Heart left ventricle (tissue), 16 donors: ENCODE results near the gene TCTN3. TPM values are rescaled to one million over a fixed set of nuclear protein-coding genes. Genes with fewer than 3 reads are reported as not detected.
"Not testable (repeated sequence)": the region's sequence is repeated elsewhere in the genome, so short reads cannot be mapped to it uniquely, and the experiment has no call there.

Source experiments
- ATAC-seq, 4 donors: fragments of 200-7000 bp; cut with Tn5 transposase; one replicate each; pipeline ENCODE4 v1.9.1; 2020 to 2022; ENCODE audit warnings: moderate library complexity in 4 of 4, mild to moderate bottlenecking in 3 of 4, moderate number of reproducible peaks in 1 of 4
- DNase-seq, 5 donors: peaks; one replicate each; pipeline ENCODE4 v3.0.0-alpha.2; 2020
- H3K27ac ChIP-seq, 12 donors: fragments of 200-600 bp; sonication (generic) in 4 of 12; one replicate each; pipeline versions ENCODE4 v1.5.0 to v1.8.0; 2016 to 2022; ENCODE audit warnings: mild to moderate bottlenecking in 2 of 12
- H3K27me3 ChIP-seq, 9 donors: fragments of 200-600 bp; sonication (generic) in 2 of 9; one replicate each; pipeline versions ENCODE4 v1.5.1 to v1.8.0; 2016 to 2022; ENCODE audit warnings: mild to moderate bottlenecking in 3 of 9
- H3K36me3 ChIP-seq, 9 donors: fragments of 200-600 bp; sonication (generic) in 2 of 9; one replicate each; pipeline versions ENCODE4 v1.5.0 to v1.8.0; 2018 to 2022; ENCODE audit warnings: mild to moderate bottlenecking in 2 of 9
- H3K4me1 ChIP-seq, 12 donors: fragments of 200-600 bp; sonication (generic) in 4 of 12; one replicate each; pipeline versions ENCODE4 v1.5.0 to v1.8.0; 2016 to 2022; ENCODE audit warnings: mild to moderate bottlenecking in 3 of 12
- H3K4me3 ChIP-seq, 12 donors: fragments of 200-600 bp; sonication (generic) in 4 of 12; one replicate each; pipeline versions ENCODE4 v1.5.0 to v1.8.0; 2017 to 2022; ENCODE audit warnings: mild to moderate bottlenecking in 9 of 12, moderate library complexity in 4 of 12
- H3K9me3 ChIP-seq, 12 donors: fragments of 200-600 bp; sonication (generic) in 4 of 12; one replicate each; pipeline versions ENCODE4 v1.5.0 to v1.8.0; 2016 to 2022; ENCODE audit warnings: mild to moderate bottlenecking in 1 of 12
- POLR2A ChIP-seq, 2 donors: fragments of 450-650 bp; IDR thresholded peaks; one replicate each; pipeline ENCODE4 v1.6.1; 2017; ENCODE audit warnings: antibody characterized with exemption in 2 of 2, mild to moderate bottlenecking in 2 of 2, moderate library complexity in 2 of 2
- WGBS, 4 donors: extraction: QIAGEN DNeasy Blood & Tissue Kit in 2 of 4; methylation state at CpG; one replicate each; pipeline versions ENCODE4 v1.1.5 to v1.1.7; 2013 to 2018; 5-methylcytosine and 5-hydroxymethylcytosine counted together
- intact Hi-C, 10 donors: fragments of 100-400 bp; cut with DNase I; formaldehyde crosslinking; loops; one replicate each; pipeline versions ENCODE4 v1.11.1 to v1.14.2; 2022
- polyA plus RNA-seq, 2 donors: library from polyadenylated mRNA; stranded (reverse); fragments of 200-250 nt; gene quantifications; one replicate each; pipeline ENCODE4 v1.2.3, GENCODE V29; 2013
- total RNA-seq, 9 donors: library from RNA; depleted of rRNA in 2 of 9; stranded (reverse); fragments of >200 nt in 2 of 9; fragmentation: NEBNext Ultra II Directional in 3 of 9; extraction: Animal tissue kit (Norgen Biotek cat#: 25700) in 3 of 9; gene quantifications; one replicate each; pipeline versions ENCODE4 v1.1.0 to v1.2.4, GENCODE V29; 2016 to 2023
- TF ChIP-seq, protein P1 (sequence below), 12 donors: fragments of 200-600 bp; sonication (generic) in 4 of 12; IDR thresholded peaks; one replicate each; pipeline versions ENCODE4 v1.5.0 to v1.8.0; 2018 to 2022; ENCODE audit warnings: antibody characterized with exemption in 12 of 12, mild to moderate bottlenecking in 5 of 12
- donor health status: ischemic (EF 13 %, LVEDD 7.1; RV severe dilation, severe dysfunction).
- donor health status: healthy with polysubstance abuse.
- donor health status: DM: no; HTN: yes; CAD: no.
- donor health status: DM: no; HTN: no; CAD: no.
- donor health status: ischemic (EF 25% LVEDD 6.9; RV normal size, moderate dysfunction).
- donor health status: ischemic (EF 25% LVEDD 5.7; RV mildly dilated, moderate dysfunction).
- donor health status: healthy.
- donor health status: DM: yes; HTN: yes; CAD: no.
- donor health status: ischemic (EF 35%, LVEDD 5.7; RV mildly dilated, moderate dysfunction).
- donor health status: nonischemic (EF 11% LVEDD 7.7; RV severe dilation, severe dysfunction).
- donor health status: DM: yes; HTN: yes; CAD: no.
- donor health status: PGD.
- donor health status: ischemic (EF 29% LVEDD 5.4; RV normal size, mild dysfunction).
- donor health status: nonischemic (EF 23%, LVEDD 6.1; RV moderate dilation, normal function).

The TCTN3 gene
- total and polyA plus RNA-seq, 11 donors, result 4.5 to 22.7 (median 12.3) TPM

DNA sequence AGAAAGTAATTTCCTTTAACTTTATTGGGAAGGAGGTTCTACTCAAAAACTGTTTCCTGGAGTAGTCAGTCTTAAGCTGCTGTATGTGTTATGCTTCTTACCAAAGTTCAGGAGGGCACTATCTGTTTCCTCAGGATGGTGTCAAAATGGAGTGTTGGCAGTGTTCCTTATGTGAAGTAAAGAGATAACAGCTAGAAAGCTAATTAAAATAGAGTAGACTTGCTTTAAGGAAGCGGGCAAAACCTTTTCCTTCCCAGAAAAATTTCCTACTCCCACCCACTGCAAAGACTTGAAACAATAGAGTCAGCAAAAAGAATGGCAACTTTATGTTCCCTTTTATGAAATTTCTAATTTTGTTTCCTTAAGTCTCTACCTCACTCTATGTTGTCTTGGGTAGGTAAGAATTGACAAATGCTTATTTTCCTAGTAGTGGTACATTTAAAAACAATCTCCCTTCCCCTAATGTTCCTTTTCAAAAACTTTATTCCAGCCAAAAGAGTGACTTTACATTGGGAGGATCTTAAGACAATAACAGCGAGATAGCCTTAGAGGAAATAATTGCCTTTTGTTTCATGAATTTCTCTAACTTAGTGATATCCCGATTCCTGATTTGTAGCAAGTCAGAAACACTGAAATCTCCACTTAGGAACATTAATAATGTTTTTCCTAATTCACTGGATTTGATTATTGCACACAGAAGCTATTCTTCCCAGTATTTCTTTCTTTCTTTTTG lies 35.8 kb upstream of the TCTN3 start:
- TF ChIP-seq POLR2A (IDR thresholded peaks at IDR 0.05), result no peak
- TF ChIP-seq, protein P1, sequence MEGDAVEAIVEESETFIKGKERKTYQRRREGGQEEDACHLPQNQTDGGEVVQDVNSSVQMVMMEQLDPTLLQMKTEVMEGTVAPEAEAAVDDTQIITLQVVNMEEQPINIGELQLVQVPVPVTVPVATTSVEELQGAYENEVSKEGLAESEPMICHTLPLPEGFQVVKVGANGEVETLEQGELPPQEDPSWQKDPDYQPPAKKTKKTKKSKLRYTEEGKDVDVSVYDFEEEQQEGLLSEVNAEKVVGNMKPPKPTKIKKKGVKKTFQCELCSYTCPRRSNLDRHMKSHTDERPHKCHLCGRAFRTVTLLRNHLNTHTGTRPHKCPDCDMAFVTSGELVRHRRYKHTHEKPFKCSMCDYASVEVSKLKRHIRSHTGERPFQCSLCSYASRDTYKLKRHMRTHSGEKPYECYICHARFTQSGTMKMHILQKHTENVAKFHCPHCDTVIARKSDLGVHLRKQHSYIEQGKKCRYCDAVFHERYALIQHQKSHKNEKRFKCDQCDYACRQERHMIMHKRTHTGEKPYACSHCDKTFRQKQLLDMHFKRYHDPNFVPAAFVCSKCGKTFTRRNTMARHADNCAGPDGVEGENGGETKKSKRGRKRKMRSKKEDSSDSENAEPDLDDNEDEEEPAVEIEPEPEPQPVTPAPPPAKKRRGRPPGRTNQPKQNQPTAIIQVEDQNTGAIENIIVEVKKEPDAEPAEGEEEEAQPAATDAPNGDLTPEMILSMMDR (IDR thresholded peaks at IDR 0.05), result no peak
- intact Hi-C loops, result no loop called here
- no peaks in the 10 kb centered on the region for H3K36me3 ChIP-seq
- H3K27me3 ChIP-seq, result no peaks in the 10 kb centered on the region
- WGBS, 4 donors, result 44 to 58% (median 52%) methylated on average over 3 of the region's 3 CpGs
- H3K9me3 ChIP-seq, result peaks cover 0 to 26% (median 9%) of the 10 kb centered on the region in 12 donors
- peak overlapping the region; percentile 1 to 87 (median 63) for H3K27ac ChIP-seq
- DNase-seq (no peak), ATAC-seq (peak; percentile 42 to 74 (median 66))
- H3K4me3 ChIP-seq, result no peak overlapping the region
- H3K4me1 ChIP-seq, result peaks cover 0 to 29% (median 0%) of the 10 kb centered on the region in 12 donors

DNA sequence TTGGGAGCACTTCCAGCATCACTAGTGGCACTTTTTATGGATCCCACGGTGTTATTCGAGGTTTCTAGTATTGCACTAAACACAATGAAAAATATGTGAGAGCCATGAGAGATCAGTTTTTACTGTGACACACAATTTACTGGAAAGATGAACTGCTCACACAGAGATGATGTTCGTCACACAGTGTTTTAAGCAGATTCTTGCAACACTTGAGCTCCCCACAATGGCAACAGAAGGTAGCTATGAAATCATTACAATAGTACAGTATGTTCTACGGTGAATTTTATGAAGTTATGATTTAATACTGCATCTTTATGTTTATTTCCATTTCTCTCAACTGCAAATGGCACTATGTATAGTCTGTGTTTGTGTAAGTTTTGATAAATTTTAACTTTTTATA lies 34.8 kb upstream of the TCTN3 start:
- TF ChIP-seq POLR2A (IDR thresholded peaks at IDR 0.05), result no peak
- TF ChIP-seq, protein P1 (IDR thresholded peaks at IDR 0.05), result peak in 5 of 12 donors; percentile 11 to 31 (median 15)
- Histone ChIP-seq H3K4me3 (no peak overlapping the region), H3K27me3 (no peaks in the 10 kb centered on the region), H3K4me1 (peaks cover 0 to 29% (median 0%) of the 10 kb centered on the region in 12 donors), H3K27ac (peak overlapping the region in 6 of 12 donors; percentile 50 to 87 (median 58)), H3K9me3 (peaks cover 0 to 25% (median 8%) of the 10 kb centered on the region in 12 donors), H3K36me3 (no peaks in the 10 kb centered on the region)
- WGBS, 4 donors, result 55 to 63% (median 59%) methylated on average over 4 of the region's 4 CpGs
- DNase-seq (no peak), ATAC-seq (peak; percentile 52 to 64 (median 55))
- intact Hi-C loops, result no loop called here

DNA sequence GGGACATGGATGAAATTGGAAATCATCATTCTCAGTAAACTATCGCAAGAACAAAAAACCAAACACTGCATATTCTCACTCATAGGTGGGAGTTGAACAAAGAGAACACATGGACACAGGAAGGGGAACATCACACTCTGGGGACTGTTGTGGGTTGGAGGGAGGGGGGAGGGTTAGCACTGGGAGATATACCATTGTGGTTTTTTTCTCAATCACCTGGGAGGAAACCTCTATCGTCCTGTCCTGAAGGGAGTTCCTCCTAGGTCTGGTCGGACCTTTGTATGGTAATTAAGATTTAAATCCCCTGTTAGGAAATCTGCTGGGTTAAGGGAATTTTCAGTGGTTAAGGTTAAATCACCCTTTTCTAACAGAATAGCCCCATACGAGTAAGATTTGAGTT lies 28.8 kb upstream of the TCTN3 start:
- ATAC-seq, H3K4me1 ChIP-seq, H3K9me3 ChIP-seq, H3K27ac ChIP-seq, H3K4me3 ChIP-seq, intact Hi-C loops, DNase-seq, H3K27me3 ChIP-seq, H3K36me3 ChIP-seq: not testable (repeated sequence)
- 79 to 91% (median 85%) methylated on average over 4 of the region's 4 CpGs for WGBS, 4 donors

DNA sequence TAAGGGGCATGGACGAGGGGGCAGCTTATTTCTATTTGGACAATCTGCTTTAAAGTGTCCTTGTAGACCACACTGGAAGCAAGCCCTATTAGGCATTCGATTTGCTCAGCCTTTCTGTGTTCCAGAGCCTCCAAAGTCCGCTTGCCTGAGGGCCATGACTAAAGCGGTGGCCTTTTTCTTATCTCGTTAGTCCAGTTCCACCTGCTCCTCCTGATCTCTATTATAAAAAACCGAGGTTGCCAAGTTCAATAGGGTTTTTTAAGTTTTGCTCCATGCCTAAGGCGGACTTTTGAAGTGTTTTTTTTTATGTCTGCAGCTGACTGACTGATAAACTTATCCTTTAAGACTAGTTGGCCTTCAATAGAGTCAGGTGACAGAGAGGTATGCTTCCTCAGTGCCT lies 27.0 kb upstream of the TCTN3 start:
- ATAC-seq, H3K9me3 ChIP-seq, DNase-seq, H3K36me3 ChIP-seq, intact Hi-C loops, H3K27ac ChIP-seq, H3K27me3 ChIP-seq, H3K4me3 ChIP-seq: not testable (repeated sequence)
- peaks cover 0 to 12% (median 0%) of the 10 kb centered on the region in 12 donors for H3K4me1 ChIP-seq
- WGBS, 4 donors, result 86 to 91% (median 90%) methylated on average over 7 of the region's 7 CpGs

DNA sequence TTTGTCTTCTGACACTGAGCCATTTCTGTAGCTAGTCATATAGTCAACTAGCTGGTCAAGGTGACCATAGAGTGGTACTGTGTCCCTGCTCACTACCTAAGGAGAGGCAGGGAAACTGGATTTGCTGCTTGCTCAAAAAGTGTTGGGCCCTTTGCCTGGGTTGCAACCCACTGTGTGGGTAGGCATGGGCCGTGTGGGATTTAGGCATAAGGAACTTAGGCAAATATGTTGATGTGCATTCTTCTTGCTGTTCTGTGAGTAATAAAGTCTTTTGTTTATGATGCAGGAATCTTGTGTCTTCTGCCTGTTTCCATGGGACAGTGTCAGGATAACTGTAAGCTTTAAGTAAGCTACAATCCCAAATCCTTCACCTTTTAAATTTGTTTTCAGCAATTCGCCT lies 23.1 kb upstream of the TCTN3 start:
- no peak for DNase-seq
- Histone ChIP-seq H3K27me3 (no peaks in the 10 kb centered on the region), H3K27ac (no peak overlapping the region), H3K4me3 (no peak overlapping the region), H3K9me3 (no peaks in the 10 kb centered on the region), H3K36me3 (no peaks in the 10 kb centered on the region), H3K4me1 (peaks cover 0 to 19% (median 0%) of the 10 kb centered on the region in 12 donors)
- WGBS, 4 donors, result 83 to 93% (median 88%) methylated on average over 2 of the region's 2 CpGs
- no peak for ATAC-seq
- intact Hi-C loops, result no loop called here
- TF ChIP-seq, protein P1 (IDR thresholded peaks at IDR 0.05), result no peak
- no peak for TF ChIP-seq POLR2A (IDR thresholded peaks at IDR 0.05)
